GM12878 (cell line): ENCODE measurements around the gene RNF130.

Experiments used
- CREM ChIP-seq: IDR thresholded peaks from 2 replicates; pipeline ENCODE4 v1.6.1; 2014; ENCODE audit warnings: antibody characterized with exemption, low read depth
- ESRRA ChIP-seq: IDR thresholded peaks from 2 replicates; pipeline ENCODE4 v1.6.1; 2012; ENCODE audit warnings: mild to moderate bottlenecking, low read length, improper control_type of control experiment
- EZH2 ChIP-seq: IDR thresholded peaks from 2 replicates; pipeline ENCODE4 v1.6.1; 2012; ENCODE audit warnings: low read depth, mild to moderate bottlenecking, control low read depth, inconsistent platforms, low read length, borderline replicate concordance; ENCODE audit not compliant: control insufficient read depth
- FOS ChIP-seq: IDR thresholded peaks from 3 replicates; pipeline ENCODE4 v1.6.1; 2011; ENCODE audit warnings: borderline replicate concordance; ENCODE audit not compliant: insufficient read length; ENCODE audit errors: extremely low read depth
- HDAC2 ChIP-seq: fragments of 200-600 bp; sonication (generic); IDR thresholded peaks from 2 replicates; pipeline ENCODE4 v1.6.1; 2017
- MEF2A ChIP-seq: IDR thresholded peaks from 2 replicates; pipeline ENCODE4 v1.6.1; 2011; ENCODE audit warnings: low read depth, mild to moderate bottlenecking, low read length, moderate library complexity; ENCODE audit not compliant: insufficient read depth
- RAD51 ChIP-seq: fragments of 450-650 bp; IDR thresholded peaks from 2 replicates; pipeline ENCODE4 v1.6.1; 2016; ENCODE audit warnings: moderate library complexity, mild to moderate bottlenecking, inconsistent platforms
- TAF1 ChIP-seq: IDR thresholded peaks from 2 replicates; pipeline ENCODE4 v1.6.1; 2011; ENCODE audit warnings: mild to moderate bottlenecking, low read depth, low read length, borderline replicate concordance
- ZNF217 ChIP-seq: fragments of 450-650 bp; IDR thresholded peaks from 2 replicates; pipeline ENCODE4 v1.6.1; 2017; ENCODE audit warnings: antibody characterized with exemption, mild to moderate bottlenecking
- ZNF384 ChIP-seq: IDR thresholded peaks from 2 replicates; pipeline ENCODE4 v1.6.1; 2012; ENCODE audit warnings: low read depth, mild to moderate bottlenecking, low read length, improper control_type of control experiment, borderline replicate concordance
- TF ChIP-seq, protein P1 (sequence below): IDR thresholded peaks from 2 replicates; pipeline ENCODE4 v1.6.1; 2012; ENCODE audit warnings: low read depth, low read length, improper control_type of control experiment
- TF ChIP-seq, protein P2 (sequence below), 3 experiments: IDR thresholded peaks in 2 of 3; conservative IDR thresholded peaks in 1 of 3; 2 replicates each; pipeline ENCODE4 v1.5.1; 2011; ENCODE audit warnings: low read depth in 3 of 3, low read length in 3 of 3, mild to moderate bottlenecking in 3 of 3, control low read depth in 2 of 3, moderate library complexity in 2 of 3, inconsistent platforms in 1 of 3, mixed read lengths in 1 of 3; ENCODE audit not compliant: control insufficient read depth in 2 of 3, insufficient read depth in 1 of 3; ENCODE audit errors: extremely low read depth in 1 of 3
- TF ChIP-seq, protein P3 (sequence below): fragments of 450-650 bp; formaldehyde crosslinking; IDR thresholded peaks from 2 replicates; pipeline ENCODE4 v1.4.0; 2020; ENCODE audit warnings: mild to moderate bottlenecking, moderate library complexity

DNA sequence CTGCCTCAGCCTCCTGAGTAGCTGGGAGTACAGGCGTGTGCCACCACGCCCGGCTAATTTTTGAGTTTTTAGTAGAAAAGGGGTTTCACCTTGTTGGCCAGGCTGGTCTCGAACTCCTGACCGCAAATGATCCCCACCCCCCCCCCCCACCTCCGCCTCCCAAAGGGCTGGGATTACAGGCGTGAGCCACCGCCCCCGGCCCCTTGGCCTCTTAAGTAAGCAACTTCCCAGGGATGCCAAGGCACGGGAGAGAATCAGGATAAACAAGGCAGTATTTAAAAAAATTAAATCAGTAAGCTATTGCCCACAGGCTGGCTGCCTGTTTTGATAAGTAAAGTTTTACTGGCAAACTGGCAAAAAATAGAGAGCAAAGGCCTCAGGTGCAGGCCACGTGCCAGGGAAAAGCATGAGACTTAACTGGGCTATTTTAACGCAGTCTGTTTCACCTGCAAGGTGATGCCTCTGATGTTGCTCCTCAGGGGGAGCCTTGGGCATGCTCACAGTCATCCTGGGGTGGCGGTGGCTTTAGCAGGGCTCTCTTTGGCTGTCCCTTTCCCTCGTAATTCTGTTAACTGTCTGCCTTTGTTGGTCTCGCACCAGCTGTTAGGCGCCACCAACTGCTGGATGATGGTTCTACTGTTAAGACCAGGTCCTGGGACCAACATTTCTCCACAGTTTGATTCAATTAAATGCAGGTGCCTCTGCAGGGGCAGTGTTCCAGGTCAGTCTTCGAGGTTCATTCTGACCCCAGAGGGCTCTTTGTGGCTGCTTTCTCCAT is 19.4 kb upstream of the RNF130 start:
- TF ChIP-seq TAF1 (no peak), FOS (no peak), ESRRA (no peak), CREM (no peak), MEF2A (no peak), ZNF217 (no peak), EZH2 (no peak), ZNF384 (no peak), HDAC2 (no peak), RAD51 (no peak)
- TF ChIP-seq, protein P1, sequence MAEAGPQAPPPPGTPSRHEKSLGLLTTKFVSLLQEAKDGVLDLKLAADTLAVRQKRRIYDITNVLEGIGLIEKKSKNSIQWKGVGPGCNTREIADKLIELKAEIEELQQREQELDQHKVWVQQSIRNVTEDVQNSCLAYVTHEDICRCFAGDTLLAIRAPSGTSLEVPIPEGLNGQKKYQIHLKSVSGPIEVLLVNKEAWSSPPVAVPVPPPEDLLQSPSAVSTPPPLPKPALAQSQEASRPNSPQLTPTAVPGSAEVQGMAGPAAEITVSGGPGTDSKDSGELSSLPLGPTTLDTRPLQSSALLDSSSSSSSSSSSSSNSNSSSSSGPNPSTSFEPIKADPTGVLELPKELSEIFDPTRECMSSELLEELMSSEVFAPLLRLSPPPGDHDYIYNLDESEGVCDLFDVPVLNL: no peak
- TF ChIP-seq, protein P2, sequence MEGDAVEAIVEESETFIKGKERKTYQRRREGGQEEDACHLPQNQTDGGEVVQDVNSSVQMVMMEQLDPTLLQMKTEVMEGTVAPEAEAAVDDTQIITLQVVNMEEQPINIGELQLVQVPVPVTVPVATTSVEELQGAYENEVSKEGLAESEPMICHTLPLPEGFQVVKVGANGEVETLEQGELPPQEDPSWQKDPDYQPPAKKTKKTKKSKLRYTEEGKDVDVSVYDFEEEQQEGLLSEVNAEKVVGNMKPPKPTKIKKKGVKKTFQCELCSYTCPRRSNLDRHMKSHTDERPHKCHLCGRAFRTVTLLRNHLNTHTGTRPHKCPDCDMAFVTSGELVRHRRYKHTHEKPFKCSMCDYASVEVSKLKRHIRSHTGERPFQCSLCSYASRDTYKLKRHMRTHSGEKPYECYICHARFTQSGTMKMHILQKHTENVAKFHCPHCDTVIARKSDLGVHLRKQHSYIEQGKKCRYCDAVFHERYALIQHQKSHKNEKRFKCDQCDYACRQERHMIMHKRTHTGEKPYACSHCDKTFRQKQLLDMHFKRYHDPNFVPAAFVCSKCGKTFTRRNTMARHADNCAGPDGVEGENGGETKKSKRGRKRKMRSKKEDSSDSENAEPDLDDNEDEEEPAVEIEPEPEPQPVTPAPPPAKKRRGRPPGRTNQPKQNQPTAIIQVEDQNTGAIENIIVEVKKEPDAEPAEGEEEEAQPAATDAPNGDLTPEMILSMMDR (IDR thresholded peaks at IDR 0.05 in 2 of 3, conservative IDR thresholded peaks at IDR 0.05 in 1 of 3; ENCODE audit: control insufficient read depth in 2 of 3, extremely low read depth in 1 of 3, insufficient read depth in 1 of 3, low read depth in 3 of 3, low read length in 3 of 3): peak in 2 of 3 experiments; percentile 18; a peak in 2 of 6 replicates
- TF ChIP-seq, protein P3, sequence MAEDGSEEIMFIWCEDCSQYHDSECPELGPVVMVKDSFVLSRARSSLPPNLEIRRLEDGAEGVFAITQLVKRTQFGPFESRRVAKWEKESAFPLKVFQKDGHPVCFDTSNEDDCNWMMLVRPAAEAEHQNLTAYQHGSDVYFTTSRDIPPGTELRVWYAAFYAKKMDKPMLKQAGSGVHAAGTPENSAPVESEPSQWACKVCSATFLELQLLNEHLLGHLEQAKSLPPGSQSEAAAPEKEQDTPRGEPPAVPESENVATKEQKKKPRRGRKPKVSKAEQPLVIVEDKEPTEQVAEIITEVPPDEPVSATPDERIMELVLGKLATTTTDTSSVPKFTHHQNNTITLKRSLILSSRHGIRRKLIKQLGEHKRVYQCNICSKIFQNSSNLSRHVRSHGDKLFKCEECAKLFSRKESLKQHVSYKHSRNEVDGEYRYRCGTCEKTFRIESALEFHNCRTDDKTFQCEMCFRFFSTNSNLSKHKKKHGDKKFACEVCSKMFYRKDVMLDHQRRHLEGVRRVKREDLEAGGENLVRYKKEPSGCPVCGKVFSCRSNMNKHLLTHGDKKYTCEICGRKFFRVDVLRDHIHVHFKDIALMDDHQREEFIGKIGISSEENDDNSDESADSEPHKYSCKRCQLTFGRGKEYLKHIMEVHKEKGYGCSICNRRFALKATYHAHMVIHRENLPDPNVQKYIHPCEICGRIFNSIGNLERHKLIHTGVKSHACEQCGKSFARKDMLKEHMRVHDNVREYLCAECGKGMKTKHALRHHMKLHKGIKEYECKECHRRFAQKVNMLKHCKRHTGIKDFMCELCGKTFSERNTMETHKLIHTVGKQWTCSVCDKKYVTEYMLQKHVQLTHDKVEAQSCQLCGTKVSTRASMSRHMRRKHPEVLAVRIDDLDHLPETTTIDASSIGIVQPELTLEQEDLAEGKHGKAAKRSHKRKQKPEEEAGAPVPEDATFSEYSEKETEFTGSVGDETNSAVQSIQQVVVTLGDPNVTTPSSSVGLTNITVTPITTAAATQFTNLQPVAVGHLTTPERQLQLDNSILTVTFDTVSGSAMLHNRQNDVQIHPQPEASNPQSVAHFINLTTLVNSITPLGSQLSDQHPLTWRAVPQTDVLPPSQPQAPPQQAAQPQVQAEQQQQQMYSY (CRISPR knock-in tag): no peak
